ENCODE data around the gene CTDSPL. TPM values are rescaled to one million over a fixed set of nuclear protein-coding genes. Genes with fewer than 3 reads are reported as not detected.

The CTDSPL gene
- total and polyA plus RNA-seq, 2 of the 13 experiments (the other 11 are each of a cell fraction or from before 2014, with no cell fraction given) = 26.1 to 142 TPM

- TF ChIP-seq ZNF317 (CRISPR knock-in tag; IDR thresholded peaks at IDR 0.05) (peak; percentile 75), ARNTL (CRISPR knock-in tag; IDR thresholded peaks at IDR 0.05) (peak; percentile 52; the same call in 1 of the 2 replicates), ZBTB3 (CRISPR knock-in tag; IDR thresholded peaks at IDR 0.05; ENCODE audit: borderline replicate concordance, low read depth) (no peak), THAP8 (CRISPR knock-in tag; IDR thresholded peaks at IDR 0.05; ENCODE audit: borderline replicate concordance) (no peak), FOXP1 (IDR thresholded peaks at IDR 0.05) (no peak), FOXP1 (CRISPR knock-in tag; IDR thresholded peaks at IDR 0.05) (peak; percentile 73; the same call in 1 of the 2 replicates), ZC3H4 (CRISPR knock-in tag; IDR thresholded peaks at IDR 0.05; ENCODE audit: borderline replicate concordance) (no peak; the same call in 1 of the 2 replicates), TCF7 (IDR thresholded peaks at IDR 0.05; ENCODE audit: low read depth) (peak; percentile 83), FOXA3 (CRISPR knock-in tag; IDR thresholded peaks at IDR 0.05) (peak; percentile 65), ZBTB38 (CRISPR knock-in tag; IDR thresholded peaks at IDR 0.05) (0 out of 2 replicates have a peak, but pooled peaks have one; percentile 19), ZFP90 (CRISPR knock-in tag; IDR thresholded peaks at IDR 0.05; ENCODE audit: borderline replicate concordance) (peak; percentile 84; the same call in 1 of the 2 replicates), ZNF687 (CRISPR knock-in tag; IDR thresholded peaks at IDR 0.05) (peak; percentile 94), ZMAT3 (CRISPR knock-in tag; conservative IDR thresholded peaks at IDR 0.05) (peak; percentile 90), SALL1 (CRISPR knock-in tag; IDR thresholded peaks at IDR 0.05) (peak; percentile 94), HDAC2 (CRISPR knock-in tag; IDR thresholded peaks at IDR 0.05) (peak; percentile 87), STAG1 (CRISPR knock-in tag; IDR thresholded peaks at IDR 0.05) (0 out of 2 replicates have a peak, but pooled peaks have one; percentile 3), MTA1 (CRISPR knock-in tag; IDR thresholded peaks at IDR 0.05; ENCODE audit: borderline replicate concordance) (peak; percentile 62; the same call in 1 of the 2 replicates), ISL2 (CRISPR knock-in tag; IDR thresholded peaks at IDR 0.05) (peak; percentile 46; the same call in 1 of the 2 replicates), SAP130 (CRISPR knock-in tag; IDR thresholded peaks at IDR 0.05; ENCODE audit: low read depth) (peak; percentile 58), HOXA3 (CRISPR knock-in tag; IDR thresholded peaks at IDR 0.05) (peak; percentile 68; the same call in 1 of the 2 replicates), ZNF616 (CRISPR knock-in tag; IDR thresholded peaks at IDR 0.05; ENCODE audit: low read depth) (no peak), ZBTB4 (CRISPR knock-in tag; IDR thresholded peaks at IDR 0.05; ENCODE audit: borderline replicate concordance) (peak; percentile 77; the same call in 1 of the 2 replicates), ZNF552 (CRISPR knock-in tag; IDR thresholded peaks at IDR 0.05; ENCODE audit: borderline replicate concordance) (no peak)
Observed at GRCh38 chr3:37905987-37906674, 44.5 kb downstream of the CTDSPL start (continued).

All from HepG2 (cell line).